Omental fat pad (tissue), 4 donors: ENCODE results near the gene MTMR3. TPM values are rescaled to one million over a fixed set of nuclear protein-coding genes. Genes with fewer than 3 reads are reported as not detected.

Experiments
- ATAC-seq: fragments of 150-250 bp; one replicate; pipeline ENCODE4 v1.9.1; 2016; ENCODE audit warnings: mild to moderate bottlenecking, moderate library complexity; ENCODE audit not compliant: low FRiP score
- DNase-seq: peaks from one replicate; pipeline ENCODE4 v3.0.0-alpha.2; 2019; ENCODE audit warnings: low spot score
- CTCF ChIP-seq, 3 donors: fragments of 450-650 bp; IDR thresholded peaks; one replicate each; pipeline ENCODE4 v1.5.1; 2016 to 2017; ENCODE audit warnings: antibody characterized with exemption in 3 of 3, mild to moderate bottlenecking in 3 of 3, moderate library complexity in 2 of 3
- total RNA-seq, 4 donors: library from RNA; depleted of rRNA; stranded (reverse); fragments of >200 nt; gene quantifications; one replicate each; pipeline ENCODE4 v1.1.0, GENCODE V29; 2016

MTMR3 gene
- total RNA-seq, 4 donors from 2014 or later: 41.3 to 88.9 (median 53.2) TPM

DNA sequence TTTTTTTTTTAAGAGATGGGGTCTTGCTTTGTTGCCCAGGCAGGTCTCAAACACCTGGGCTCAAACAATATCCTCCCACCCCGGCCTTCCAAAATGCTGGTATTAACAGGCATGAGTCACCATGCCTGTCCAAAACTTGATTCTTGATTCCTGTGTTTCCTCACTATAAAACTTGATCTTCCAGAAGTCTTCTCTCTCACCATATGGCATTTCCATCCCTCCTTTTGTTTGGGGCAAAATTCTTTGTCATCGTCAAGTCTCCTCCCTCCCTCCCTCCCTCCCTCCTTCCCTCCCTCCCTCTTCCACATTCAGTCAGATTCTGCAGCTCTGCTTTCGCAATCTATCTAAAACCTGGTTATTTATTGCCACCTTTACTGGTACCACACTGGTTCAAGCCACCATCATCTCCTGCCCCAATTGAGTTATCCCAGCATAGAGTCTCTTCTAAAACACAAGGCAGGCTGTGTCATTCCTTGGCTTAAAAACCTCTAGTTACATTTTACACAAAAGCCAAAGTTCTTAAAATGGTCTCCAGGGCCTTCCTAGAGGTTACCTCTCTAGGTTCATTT is 132.3 kb downstream of the MTMR3 start:
- ATAC-seq (no peak), DNase-seq (no peak)
- TF ChIP-seq CTCF (IDR thresholded peaks at IDR 0.05): no peak

GRCh38 chr22:30015846-30016245 is 132.9 kb downstream of the MTMR3 start:
- no peak for TF ChIP-seq CTCF (IDR thresholded peaks at IDR 0.05)
- DNase-seq (no peak), ATAC-seq (no peak)

DNA sequence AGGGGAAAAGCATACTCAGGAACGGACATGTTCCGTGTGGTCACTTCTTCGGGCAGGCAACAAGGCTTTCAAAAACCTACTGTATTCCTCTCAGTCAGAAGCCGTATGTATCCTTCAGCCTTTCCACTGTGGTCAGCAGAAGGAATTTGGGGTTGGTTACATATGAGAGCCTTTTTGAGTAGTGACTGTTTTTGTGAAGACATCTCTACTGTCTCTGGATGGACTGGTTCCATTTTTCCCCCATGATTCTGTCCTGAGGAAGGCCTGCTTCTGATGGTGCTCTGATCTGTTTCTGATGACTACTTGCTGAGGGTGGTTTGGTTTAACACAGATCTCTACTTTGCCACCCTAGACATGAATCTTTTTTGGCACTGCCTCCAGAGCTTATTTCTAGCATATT is 133.6 kb downstream of the MTMR3 start:
- no peak for ATAC-seq
- TF ChIP-seq CTCF (IDR thresholded peaks at IDR 0.05): no peak

GRCh38 chr22:30017375-30018223 is 134.6 kb downstream of the MTMR3 start:
- ATAC-seq (no peak), DNase-seq (no peak)
- no peak for TF ChIP-seq CTCF (IDR thresholded peaks at IDR 0.05)

More for the DNA sequence above, 133.6 kb downstream of the MTMR3 start:
- no peak for DNase-seq

DNA sequence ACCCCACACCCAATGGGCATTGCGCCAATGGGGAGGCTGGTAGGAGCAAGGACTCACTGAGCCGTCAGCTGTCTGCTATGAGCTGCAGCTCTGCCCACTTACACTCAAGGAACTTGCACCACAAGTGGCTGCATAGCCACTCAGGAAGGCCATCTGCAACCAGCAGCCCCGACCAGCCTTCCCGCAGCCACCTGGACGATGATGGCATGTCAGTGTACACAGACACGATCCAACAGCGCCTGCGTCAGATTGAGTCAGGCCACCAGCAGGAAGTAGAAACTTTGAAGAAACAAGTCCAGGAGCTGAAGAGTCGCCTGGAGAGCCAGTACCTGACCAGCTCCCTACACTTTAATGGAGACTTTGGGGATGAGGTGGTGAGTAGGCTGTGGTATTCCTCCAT is 137.5 kb downstream of the MTMR3 start:
- no peak for TF ChIP-seq CTCF (IDR thresholded peaks at IDR 0.05)
- DNase-seq (no peak), ATAC-seq (no peak)

DNA sequence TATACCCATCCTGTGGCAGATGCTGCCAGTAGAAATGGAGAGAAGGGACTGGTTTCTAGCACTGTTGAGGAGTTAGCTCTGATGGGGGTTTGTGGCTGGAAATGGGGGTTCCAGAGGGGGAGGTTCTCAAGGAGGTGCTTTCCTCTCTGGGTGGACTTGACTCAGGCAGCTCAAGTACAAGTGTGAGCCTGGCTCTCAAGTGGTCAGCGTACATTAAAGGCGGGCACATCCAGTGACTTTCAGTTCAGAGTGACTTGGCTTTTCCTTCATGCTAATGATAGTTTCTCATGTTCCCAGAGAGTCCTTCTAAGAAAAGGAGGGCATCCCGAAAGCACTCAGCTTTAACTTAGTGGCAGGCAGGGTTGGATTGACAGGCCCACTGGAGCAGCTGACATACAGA is 138.4 kb downstream of the MTMR3 start:
- DNase-seq (no peak), ATAC-seq (no peak)
- TF ChIP-seq CTCF (IDR thresholded peaks at IDR 0.05): no peak
